Pancreas (tissue), 10 donors: ENCODE results near the gene SOBP. TPM values are rescaled to one million over a fixed set of nuclear protein-coding genes. Genes with fewer than 3 reads are reported as not detected.

ENCODE experiments used
- ATAC-seq, 4 donors: fragments of 200-7000 bp; cut with Tn5 transposase; one replicate each; pipeline versions ENCODE4 v1.8.0 to v1.9.1; 2020; ENCODE audit warnings: mild to moderate bottlenecking in 4 of 4, moderate library complexity in 4 of 4
- DNase-seq, 6 donors: peaks; one replicate each; pipeline ENCODE4 v3.0.0-alpha.2; 2020
- FAIRE-seq: peaks from 2 replicates; lab custom pipeline; 2012; peaks lifted over from hg19 to GRCh38; lab: Jason Lieb, UNC
- H3K27ac ChIP-seq, 4 donors: fragments of 200-600 bp; sonication (generic); 1 replicate in 3 of 4; 2 replicates in 1 of 4; pipeline versions ENCODE4 v1.5.0 to v1.8.0; 2020
- H3K27me3 ChIP-seq, 4 donors: fragments of 200-600 bp; one replicate each; pipeline ENCODE4 v1.8.0; 2021
- H3K36me3 ChIP-seq, 3 donors: fragments of 200-600 bp; sonication (generic) in 1 of 3; one replicate each; pipeline versions ENCODE4 v1.5.0 to v1.8.0; 2020 to 2021
- H3K4me1 ChIP-seq, 3 donors: fragments of 200-600 bp; one replicate each; pipeline ENCODE4 v1.8.0; 2021
- H3K4me3 ChIP-seq, 4 donors: fragments of 200-600 bp; sonication (generic) in 2 of 4; one replicate each; pipeline versions ENCODE4 v1.5.0 to v1.8.0; 2020 to 2021
- H3K9me3 ChIP-seq, 4 donors: fragments of 200-600 bp; one replicate each; pipeline ENCODE4 v1.8.0; 2021
- WGBS, 2 donors: extraction: QIAGEN DNeasy Blood & Tissue Kit; methylation state at CpG; one replicate each; pipeline ENCODE4 v1.1.7; 2013; 5-methylcytosine and 5-hydroxymethylcytosine counted together
- intact Hi-C, 3 donors: fragments of 100-400 bp; cut with DNase I; formaldehyde crosslinking; loops; one replicate each; pipeline versions ENCODE4 v1.11.1 to v1.14.2; 2022
- polyA plus RNA-seq, 2 donors: library from polyadenylated mRNA; stranded (reverse); fragments of 200-250 nt; gene quantifications; one replicate each; pipeline ENCODE4 v1.2.3, GENCODE V29; 2013
- total RNA-seq, 6 donors: library from RNA; stranded (reverse); fragmentation: NEBNext Ultra II Directional in 4 of 6; extraction: Animal tissue kit (Norgen Biotek cat#: 25700) in 4 of 6; gene quantifications; one replicate each; pipeline versions ENCODE4 v1.2.1 to v1.2.4, GENCODE V29; 2021 to 2023
- TF ChIP-seq, protein P1 (sequence below), 4 donors: fragments of 200-600 bp; sonication (generic) in 3 of 4; IDR thresholded peaks; one replicate each; pipeline versions ENCODE4 v1.5.0 to v1.8.0; 2021; ENCODE audit warnings: antibody characterized with exemption in 4 of 4
- donor health status: healthy with polysubstance abuse.
- donor health status: DM: no; HTN: no; CAD: no; lungs with moderate emphysema.
- donor health status: DM: no; HTN: no; CAD: no.
- donor health status: control.
- donor health status: control.
- donor health status: Bipolar disorder and iron deficiency.
- donor health status: DM: yes; HTN: yes; CAD: no.
- donor health status: DM: no; HTN: no; CAD: no.
- donor health status: DM: no; HTN: no; CAD: no.
- donor health status: DM: yes; HTN: yes; CAD: no.

The SOBP gene
- total and polyA plus RNA-seq, 8 donors, result 1.1 to 3.5 (median 2.0) TPM

DNA sequence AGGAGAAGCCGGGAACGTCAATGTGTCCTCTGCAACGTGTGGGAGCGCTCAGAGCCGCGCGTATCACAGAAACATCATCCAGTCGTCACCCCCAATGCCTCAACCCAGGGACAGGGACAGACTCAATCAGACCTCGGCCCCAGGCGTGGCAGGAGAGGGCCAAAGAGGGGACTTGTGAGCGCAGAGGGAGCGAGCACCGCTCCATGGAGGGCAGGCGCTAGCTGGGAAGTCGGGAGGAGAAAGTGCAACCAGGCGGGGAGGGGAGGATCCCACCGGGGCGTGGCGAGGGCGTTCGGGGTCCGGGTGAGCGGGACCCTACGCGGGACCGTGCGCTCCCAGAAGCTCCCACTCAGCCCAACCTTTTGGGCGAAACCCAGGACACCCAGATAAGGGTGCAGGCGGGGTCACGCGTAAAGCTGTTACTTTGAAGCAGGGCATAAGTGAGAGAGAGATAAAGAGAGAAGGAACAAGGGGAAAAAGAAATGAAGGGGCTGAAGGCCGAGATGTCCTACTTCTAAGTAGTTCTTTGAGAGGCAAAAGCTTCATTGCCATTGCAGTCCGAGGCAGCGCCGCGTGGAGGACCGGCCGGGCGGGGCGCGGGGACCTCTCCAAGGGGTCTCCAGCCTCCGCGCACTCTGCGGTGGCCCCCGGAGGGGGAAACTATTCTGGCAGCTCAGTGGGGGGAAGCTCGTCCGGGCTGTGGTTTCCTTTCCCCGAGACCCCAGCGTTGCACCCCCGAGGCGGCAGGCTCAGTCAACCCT, 862 bp upstream of the SOBP start:
- peak overlapping the region; percentile 22 to 72 (median 50) for H3K4me3 ChIP-seq
- H3K36me3 ChIP-seq, result no peaks in the 10 kb centered on the region
- H3K27ac ChIP-seq, result peak overlapping the region in 1 of 4 donors; percentile 27
- H3K27me3 ChIP-seq, result no peaks in the 10 kb centered on the region
- peak; percentile 5 to 71 (median 25) for DNase-seq
- intact Hi-C loops, result no loop called here
- FAIRE-seq, result no peak
- H3K4me1 ChIP-seq, result peaks cover 0 to 5% (median 0%) of the 10 kb centered on the region in 3 donors
- TF ChIP-seq, protein P1, sequence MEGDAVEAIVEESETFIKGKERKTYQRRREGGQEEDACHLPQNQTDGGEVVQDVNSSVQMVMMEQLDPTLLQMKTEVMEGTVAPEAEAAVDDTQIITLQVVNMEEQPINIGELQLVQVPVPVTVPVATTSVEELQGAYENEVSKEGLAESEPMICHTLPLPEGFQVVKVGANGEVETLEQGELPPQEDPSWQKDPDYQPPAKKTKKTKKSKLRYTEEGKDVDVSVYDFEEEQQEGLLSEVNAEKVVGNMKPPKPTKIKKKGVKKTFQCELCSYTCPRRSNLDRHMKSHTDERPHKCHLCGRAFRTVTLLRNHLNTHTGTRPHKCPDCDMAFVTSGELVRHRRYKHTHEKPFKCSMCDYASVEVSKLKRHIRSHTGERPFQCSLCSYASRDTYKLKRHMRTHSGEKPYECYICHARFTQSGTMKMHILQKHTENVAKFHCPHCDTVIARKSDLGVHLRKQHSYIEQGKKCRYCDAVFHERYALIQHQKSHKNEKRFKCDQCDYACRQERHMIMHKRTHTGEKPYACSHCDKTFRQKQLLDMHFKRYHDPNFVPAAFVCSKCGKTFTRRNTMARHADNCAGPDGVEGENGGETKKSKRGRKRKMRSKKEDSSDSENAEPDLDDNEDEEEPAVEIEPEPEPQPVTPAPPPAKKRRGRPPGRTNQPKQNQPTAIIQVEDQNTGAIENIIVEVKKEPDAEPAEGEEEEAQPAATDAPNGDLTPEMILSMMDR (IDR thresholded peaks at IDR 0.05), result no peak
- 2% methylated on average over 50 to 51 of the region's 51 CpGs for WGBS, 2 donors
- ATAC-seq, result peak in 3 of 4 donors; percentile 27 to 59 (median 53)
- H3K9me3 ChIP-seq, result no peaks in the 10 kb centered on the region

DNA sequence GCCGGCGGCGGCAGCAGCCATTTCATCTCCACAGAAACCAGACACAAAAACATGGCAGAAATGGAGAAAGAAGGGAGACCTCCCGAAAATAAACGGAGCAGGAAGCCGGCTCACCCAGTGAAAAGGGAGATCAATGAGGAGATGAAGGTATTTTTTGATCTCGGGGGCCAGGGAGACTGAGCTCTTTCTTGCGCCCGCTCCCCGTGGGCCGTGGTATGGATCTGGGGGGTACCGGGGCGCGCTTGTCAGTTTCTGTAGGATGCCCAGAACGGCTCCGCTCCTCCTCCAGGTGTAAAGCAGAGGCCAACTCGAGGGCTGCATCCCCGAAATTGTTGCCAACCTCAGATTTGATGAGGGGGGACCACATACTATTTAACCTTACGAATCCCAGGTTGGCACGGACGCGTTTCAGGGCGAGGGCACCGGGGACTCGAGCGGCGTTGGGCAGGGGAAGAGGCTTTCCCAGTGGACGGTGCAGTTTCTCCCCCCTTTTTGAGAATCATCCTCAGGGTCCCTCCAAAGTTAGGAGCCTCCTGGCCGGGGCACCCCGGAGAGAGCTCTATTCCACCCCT, 735 bp downstream of the SOBP start:
- ATAC-seq, result peak; percentile 3 to 24 (median 17)
- TF ChIP-seq, protein P1 (IDR thresholded peaks at IDR 0.05), result no peak
- FAIRE-seq, result no peak
- Histone ChIP-seq H3K4me3 (peak overlapping the region; percentile 22 to 72 (median 50)), H3K27ac (peak overlapping the region in 3 of 4 donors; percentile 30 to 34 (median 32)), H3K9me3 (no peaks in the 10 kb centered on the region), H3K36me3 (no peaks in the 10 kb centered on the region), H3K27me3 (no peaks in the 10 kb centered on the region), H3K4me1 (peaks cover 0 to 5% (median 0%) of the 10 kb centered on the region in 3 donors)
- peak in 2 of 6 donors; percentile 14 to 53 for DNase-seq
- 1% methylated on average over 25 to 30 of the region's 30 CpGs for WGBS, 2 donors
- intact Hi-C loops, result no loop called here

DNA sequence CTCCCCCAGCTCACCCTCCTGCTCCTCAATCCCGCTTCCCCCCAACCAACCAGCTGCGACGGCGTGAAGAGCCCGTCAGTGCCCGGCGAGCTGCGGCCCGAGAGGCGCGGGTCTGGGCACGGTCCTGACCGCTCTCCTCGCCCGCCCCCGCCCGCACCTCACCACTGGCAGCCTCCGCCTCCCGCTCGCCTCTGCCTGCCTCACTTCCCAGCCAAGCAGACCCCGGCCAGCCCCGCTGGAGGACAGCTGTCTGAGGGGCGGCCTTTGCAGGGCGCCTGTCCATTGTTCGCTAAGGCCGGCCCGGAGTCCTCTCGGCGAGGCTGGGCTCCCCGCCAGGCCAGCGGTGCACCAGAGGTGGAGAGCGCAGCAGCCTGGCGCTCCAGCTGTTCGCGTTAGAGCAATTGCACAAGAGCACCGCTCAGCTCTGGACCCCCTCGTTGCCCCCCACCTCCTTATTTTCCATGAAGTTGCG, 1.3 kb downstream of the SOBP start:
- Histone ChIP-seq H3K36me3 (no peaks in the 10 kb centered on the region), H3K4me3 (peak overlapping the region; percentile 22 to 72 (median 50))
- WGBS, 2 donors, result 3 to 5% methylated on average over 35 to 38 of the region's 38 CpGs

DNA sequence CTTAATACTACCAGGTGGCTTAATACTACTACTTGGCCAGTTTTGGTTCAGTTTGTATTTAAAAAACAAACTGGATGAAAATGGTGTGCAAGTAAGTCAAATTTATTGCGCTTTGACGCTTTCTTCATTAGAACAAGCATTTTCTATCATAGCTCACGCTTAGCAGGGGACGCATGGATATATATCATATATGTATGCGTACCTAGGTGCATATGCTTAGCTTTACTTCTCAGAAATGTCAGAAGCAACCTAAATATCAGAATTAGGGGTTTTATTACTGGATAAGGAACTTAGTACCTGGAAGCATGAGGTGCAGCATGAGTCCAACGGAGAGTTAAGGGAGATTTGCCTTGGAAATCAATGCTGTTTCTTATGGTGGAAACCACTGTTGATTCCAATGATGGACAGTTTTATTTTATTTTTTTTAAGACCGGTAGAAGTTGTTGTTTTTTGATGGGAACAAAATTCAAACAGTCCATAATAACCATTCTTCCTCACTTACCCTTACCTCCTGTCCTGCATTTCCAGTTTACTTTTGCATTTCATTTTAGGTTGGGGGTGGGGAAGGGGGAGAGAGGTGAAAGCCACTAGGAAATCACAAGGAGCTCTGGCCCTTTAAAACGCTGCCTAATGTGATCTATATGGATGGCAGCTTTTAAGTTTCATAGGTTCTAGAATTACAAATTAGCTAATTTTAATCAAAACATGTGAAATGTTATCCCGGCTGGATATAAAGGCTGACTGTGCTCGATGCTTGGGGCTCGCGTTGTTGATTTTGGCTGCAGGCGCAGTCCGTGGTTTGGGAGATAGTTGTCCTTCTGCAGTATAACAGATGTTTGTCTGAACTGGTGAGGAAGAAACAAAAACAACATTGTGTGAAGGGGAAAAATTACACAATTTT, 2.1 kb downstream of the SOBP start:
- H3K36me3 ChIP-seq, result no peaks in the 10 kb centered on the region
- no peak for FAIRE-seq
- TF ChIP-seq, protein P1 (IDR thresholded peaks at IDR 0.05), result no peak
- WGBS, 2 donors, result 62 to 70% methylated on average over 14 of the region's 14 CpGs
- intact Hi-C loops, result no loop called here
- peak overlapping the region in 2 of 4 donors; percentile 55 to 72 for H3K4me3 ChIP-seq
- no peaks in the 10 kb centered on the region for H3K27me3 ChIP-seq
- no peak overlapping the region for H3K27ac ChIP-seq
- peaks cover 0 to 5% (median 0%) of the 10 kb centered on the region in 3 donors for H3K4me1 ChIP-seq
- no peak for DNase-seq
- H3K9me3 ChIP-seq, result no peaks in the 10 kb centered on the region
- no peak for ATAC-seq

More for the DNA sequence above, 1.3 kb downstream of the SOBP start:
- peak; percentile 25 to 82 (median 52) for DNase-seq
- Histone ChIP-seq H3K4me1 (peaks cover 0 to 5% (median 0%) of the 10 kb centered on the region in 3 donors), H3K27me3 (no peaks in the 10 kb centered on the region), H3K9me3 (no peaks in the 10 kb centered on the region), H3K27ac (peak overlapping the region in 1 of 4 donors; percentile 34)
- TF ChIP-seq, protein P1 (IDR thresholded peaks at IDR 0.05), result no peak
- FAIRE-seq, result no peak
- ATAC-seq, result peak; percentile 47 to 59 (median 56)
- intact Hi-C loops, result no loop called here
